GM18505 (cell line): Measurements from ENCODE around the gene ELMO1.

ENCODE experiments used
- ATAC-seq: cut with Tn5 transposase; IDR thresholded peaks from one replicate; pipeline ENCODE4 v1.9.1; 2021; ENCODE audit not compliant: unreplicated experiment
- POLR2A ChIP-seq: IDR thresholded peaks from 4 replicates; pipeline ENCODE4 v1.6.1; 2011; ENCODE audit warnings: borderline replicate concordance; ENCODE audit not compliant: insufficient read depth, insufficient read length; ENCODE audit errors: extremely low read depth

ELMO1 gene

GRCh38 chr7:37096341-37096740, 352.3 kb downstream of the ELMO1 start:
- no peak for ATAC-seq
- no peak for TF ChIP-seq POLR2A

GRCh38 chr7:37095122-37095521, 353.5 kb downstream of the ELMO1 start:
- TF ChIP-seq POLR2A: no peak
- no peak for ATAC-seq

- no peak for ATAC-seq
- no peak for TF ChIP-seq POLR2A
These were observed 355.4 kb downstream of the ELMO1 start for GRCh38 chr7:37093257-37093656.

- no peak for ATAC-seq
- no peak for TF ChIP-seq POLR2A
These were observed 356.1 kb downstream of the ELMO1 start for GRCh38 chr7:37092548-37092947.

- ATAC-seq: no peak
- TF ChIP-seq POLR2A: no peak
These were observed 358.7 kb downstream of the ELMO1 start for GRCh38 chr7:37089972-37090371.

GRCh38 chr7:37085600-37085999, 363.1 kb downstream of the ELMO1 start:
- no peak for ATAC-seq

GRCh38 chr7:37084303-37084702, 364.4 kb downstream of the ELMO1 start:
- TF ChIP-seq POLR2A: no peak
- no peak for ATAC-seq

More at GRCh38 chr7:37085600-37085999, 363.1 kb downstream of the ELMO1 start:
- no peak for TF ChIP-seq POLR2A

GRCh38 chr7:37083311-37084096, 365.2 kb downstream of the ELMO1 start:
- ATAC-seq: no peak

GRCh38 chr7:37081436-37081835, 367.2 kb downstream of the ELMO1 start:
- no peak for ATAC-seq
- no peak for TF ChIP-seq POLR2A

More at GRCh38 chr7:37083311-37084096, 365.2 kb downstream of the ELMO1 start:
- no peak for TF ChIP-seq POLR2A

- no peak for TF ChIP-seq POLR2A
- no peak for ATAC-seq
These were observed 369.2 kb downstream of the ELMO1 start for GRCh38 chr7:37079420-37079819.

GRCh38 chr7:37076668-37077067, 372.0 kb downstream of the ELMO1 start:
- no peak for TF ChIP-seq POLR2A
- no peak for ATAC-seq

- ATAC-seq: no peak
- TF ChIP-seq POLR2A: no peak
These were observed 374.3 kb downstream of the ELMO1 start for GRCh38 chr7:37074370-37074769.

- TF ChIP-seq POLR2A: no peak
- no peak for ATAC-seq
These were observed 377.5 kb downstream of the ELMO1 start for GRCh38 chr7:37071124-37071523.

GRCh38 chr7:37070471-37070870, 378.2 kb downstream of the ELMO1 start:
- ATAC-seq: no peak
- no peak for TF ChIP-seq POLR2A
